ENCODE measurements around the gene ADGRV1.
"Not testable (repeated sequence)": the region's sequence is repeated elsewhere in the genome, so short reads cannot be mapped to it uniquely, and the experiment has no call there.

DNA sequence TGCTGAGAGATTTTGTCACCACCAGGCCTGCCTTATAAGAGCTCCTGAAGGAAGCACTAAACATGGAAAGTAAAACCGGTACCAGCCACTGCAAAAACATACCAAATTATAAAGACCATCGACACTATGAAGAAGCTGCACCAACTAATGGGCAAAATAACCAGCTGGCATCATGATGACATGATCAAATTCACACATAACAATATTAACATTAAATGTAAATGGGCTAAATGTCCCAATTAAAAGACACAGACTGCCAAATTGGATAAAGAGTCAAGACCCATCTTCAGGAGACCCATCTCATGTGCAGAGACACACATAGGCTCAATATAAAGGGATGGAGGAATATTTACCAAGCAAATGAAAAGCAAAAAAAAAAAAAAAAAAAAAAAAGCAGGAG, 238.3 kb downstream of the ADGRV1 start:
- TF ChIP-seq, protein P1, sequence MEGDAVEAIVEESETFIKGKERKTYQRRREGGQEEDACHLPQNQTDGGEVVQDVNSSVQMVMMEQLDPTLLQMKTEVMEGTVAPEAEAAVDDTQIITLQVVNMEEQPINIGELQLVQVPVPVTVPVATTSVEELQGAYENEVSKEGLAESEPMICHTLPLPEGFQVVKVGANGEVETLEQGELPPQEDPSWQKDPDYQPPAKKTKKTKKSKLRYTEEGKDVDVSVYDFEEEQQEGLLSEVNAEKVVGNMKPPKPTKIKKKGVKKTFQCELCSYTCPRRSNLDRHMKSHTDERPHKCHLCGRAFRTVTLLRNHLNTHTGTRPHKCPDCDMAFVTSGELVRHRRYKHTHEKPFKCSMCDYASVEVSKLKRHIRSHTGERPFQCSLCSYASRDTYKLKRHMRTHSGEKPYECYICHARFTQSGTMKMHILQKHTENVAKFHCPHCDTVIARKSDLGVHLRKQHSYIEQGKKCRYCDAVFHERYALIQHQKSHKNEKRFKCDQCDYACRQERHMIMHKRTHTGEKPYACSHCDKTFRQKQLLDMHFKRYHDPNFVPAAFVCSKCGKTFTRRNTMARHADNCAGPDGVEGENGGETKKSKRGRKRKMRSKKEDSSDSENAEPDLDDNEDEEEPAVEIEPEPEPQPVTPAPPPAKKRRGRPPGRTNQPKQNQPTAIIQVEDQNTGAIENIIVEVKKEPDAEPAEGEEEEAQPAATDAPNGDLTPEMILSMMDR (conservative IDR thresholded peaks at IDR 0.05; ENCODE audit: low read depth, low read length): not testable (repeated sequence)
- TF ChIP-seq EZH2 (IDR thresholded peaks at IDR 0.05; ENCODE audit: borderline replicate concordance, low read depth, low read length, poor library complexity, severe bottlenecking): not testable (repeated sequence)

Data from A673 (cell line).